GM10266 (cell line): Measurements from ENCODE around the gene USP46.

Experiments
- DNase-seq: peaks from one replicate; pipeline ENCODE4 v3.0.0; 2012; ENCODE audit errors: extremely low spot score
- TF ChIP-seq, protein P1 (sequence below): IDR thresholded peaks from 2 replicates; pipeline ENCODE4 v1.5.1; 2012; ENCODE audit warnings: mild to moderate bottlenecking, low read depth; ENCODE audit not compliant: control insufficient read depth, insufficient read depth; ENCODE audit errors: missing control alignments

USP46 gene

DNA sequence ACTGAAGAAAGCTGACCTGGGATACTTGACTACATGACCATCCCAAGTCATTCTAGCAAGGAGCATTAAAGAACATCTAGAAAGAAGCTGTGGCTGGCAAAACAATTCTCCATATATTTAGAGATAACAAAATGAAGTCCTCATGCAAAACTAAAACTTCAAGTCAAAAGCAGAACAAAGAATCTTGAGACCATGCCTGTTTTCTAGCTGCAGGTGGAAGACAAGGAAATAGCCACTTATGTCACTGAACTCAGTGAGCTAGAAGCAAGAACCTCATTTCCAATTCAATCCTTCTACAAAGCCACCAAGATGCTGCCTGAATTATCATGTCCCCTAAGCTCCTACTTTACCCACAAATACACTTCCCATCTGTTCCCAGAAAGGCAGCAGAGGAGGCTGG, 13.8 kb downstream of the USP46 start:
- no peak for DNase-seq
- TF ChIP-seq, protein P1, sequence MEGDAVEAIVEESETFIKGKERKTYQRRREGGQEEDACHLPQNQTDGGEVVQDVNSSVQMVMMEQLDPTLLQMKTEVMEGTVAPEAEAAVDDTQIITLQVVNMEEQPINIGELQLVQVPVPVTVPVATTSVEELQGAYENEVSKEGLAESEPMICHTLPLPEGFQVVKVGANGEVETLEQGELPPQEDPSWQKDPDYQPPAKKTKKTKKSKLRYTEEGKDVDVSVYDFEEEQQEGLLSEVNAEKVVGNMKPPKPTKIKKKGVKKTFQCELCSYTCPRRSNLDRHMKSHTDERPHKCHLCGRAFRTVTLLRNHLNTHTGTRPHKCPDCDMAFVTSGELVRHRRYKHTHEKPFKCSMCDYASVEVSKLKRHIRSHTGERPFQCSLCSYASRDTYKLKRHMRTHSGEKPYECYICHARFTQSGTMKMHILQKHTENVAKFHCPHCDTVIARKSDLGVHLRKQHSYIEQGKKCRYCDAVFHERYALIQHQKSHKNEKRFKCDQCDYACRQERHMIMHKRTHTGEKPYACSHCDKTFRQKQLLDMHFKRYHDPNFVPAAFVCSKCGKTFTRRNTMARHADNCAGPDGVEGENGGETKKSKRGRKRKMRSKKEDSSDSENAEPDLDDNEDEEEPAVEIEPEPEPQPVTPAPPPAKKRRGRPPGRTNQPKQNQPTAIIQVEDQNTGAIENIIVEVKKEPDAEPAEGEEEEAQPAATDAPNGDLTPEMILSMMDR, result no peak

DNA sequence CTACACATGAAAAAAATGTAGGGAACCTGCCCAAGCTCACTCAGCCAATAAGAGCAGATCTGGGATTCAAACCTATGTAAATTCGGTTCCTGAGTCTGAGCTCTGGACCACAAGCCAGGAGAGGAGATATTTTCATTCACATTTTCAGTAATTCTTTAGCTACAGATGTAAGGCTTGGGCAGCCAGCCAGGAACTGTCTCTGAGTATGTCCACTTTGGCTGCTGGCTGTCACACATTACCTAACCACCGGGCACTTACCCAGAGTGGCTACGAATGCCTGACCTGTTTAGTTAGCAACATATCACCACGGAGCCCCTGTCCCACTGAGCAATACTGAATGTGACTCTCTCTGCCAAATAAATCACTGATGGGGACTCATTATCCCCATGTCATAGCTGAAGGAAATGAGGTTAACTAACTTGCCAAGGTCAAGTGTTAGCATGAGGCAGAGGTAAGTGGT, 15.3 kb downstream of the USP46 start:
- DNase-seq, result no peak
- TF ChIP-seq, protein P1, result no peak

DNA sequence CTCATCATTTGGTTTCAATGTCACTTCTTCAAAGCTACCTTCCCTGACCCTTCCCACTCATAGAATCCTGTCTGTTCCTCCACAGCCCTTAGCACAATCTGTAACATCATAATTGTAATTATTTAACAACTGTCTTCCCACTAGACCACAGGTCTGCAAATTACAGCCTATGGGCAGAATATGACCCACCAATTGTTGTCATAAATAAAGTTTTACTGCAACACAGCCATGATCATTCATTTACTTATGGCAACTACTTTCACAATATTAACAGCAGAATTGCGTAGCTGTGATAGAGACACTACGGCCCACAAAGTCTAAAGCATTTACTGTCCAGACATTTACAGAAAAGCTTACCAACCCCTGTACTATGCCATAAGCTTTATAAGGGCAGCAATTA, 15.9 kb downstream of the USP46 start:
- DNase-seq, result no peak
- TF ChIP-seq, protein P1, result no peak

DNA sequence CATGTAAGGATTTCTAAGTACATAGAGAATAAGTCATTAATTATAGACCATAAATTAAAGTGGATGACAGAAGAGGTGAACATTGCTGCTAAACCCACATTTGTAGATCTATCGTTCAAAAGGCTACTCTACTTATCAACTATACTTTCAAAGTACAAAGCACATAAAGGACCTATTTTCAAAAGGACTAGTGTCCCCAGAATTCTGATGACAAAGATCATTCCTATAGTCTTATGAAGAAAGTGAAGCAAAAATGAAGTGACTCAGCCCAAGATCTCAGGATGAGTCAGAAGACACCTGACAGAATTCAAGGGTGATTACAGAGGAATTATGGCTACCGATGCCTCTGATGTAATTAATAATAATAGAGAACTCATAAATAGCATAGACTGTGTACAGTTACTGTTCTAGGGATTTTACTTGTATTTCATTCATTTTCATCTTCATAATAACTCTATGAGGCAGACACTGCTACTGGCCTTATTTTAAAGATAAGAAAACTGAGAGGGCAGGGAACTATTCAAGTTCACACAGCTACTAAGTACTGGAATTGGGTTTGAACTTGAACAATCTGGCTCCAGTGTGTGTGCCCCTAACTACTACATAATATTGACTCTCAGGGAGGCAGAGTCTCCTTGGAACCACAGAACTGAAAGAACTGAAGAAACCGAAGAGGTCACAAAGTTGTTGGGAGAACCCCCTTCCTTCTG, 17.1 kb downstream of the USP46 start:
- TF ChIP-seq, protein P1, result no peak
- DNase-seq, result peak; percentile 44

DNA sequence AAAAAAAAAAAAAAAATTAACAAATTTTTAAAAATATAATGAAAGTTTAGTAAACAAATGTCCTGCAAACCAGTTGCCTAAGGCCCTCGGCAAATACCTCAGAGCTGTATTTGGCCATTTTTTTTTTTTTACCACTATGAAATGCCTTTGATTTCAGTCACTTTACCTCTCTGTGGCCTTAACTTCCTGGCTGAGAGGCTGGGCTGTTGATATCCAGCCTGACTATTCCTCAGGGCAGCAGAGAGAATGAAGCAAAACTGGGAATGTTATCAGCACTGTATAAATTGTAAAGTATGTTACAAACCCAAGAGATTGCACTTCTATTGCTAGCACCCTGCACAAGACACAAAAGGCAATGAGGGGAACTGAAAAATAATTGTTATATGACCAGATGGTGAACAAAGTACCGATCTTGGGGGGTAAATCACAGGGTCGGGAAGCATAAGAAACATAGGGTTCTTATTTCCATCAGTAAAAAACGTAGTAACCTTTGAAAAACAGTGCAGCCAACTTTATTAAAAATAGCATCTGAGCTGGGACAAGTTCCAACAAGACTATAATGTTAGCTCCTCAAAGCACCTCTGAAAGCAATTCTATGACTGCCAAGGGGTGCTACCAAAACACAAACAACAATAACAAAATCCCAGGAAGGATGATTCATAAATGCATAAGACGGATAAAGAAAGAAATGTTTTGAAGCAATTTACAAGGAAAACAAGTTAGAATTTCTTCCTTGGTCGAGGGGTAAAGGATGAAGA, 18.1 kb downstream of the USP46 start:
- TF ChIP-seq, protein P1, result no peak
- DNase-seq, result no peak

DNA sequence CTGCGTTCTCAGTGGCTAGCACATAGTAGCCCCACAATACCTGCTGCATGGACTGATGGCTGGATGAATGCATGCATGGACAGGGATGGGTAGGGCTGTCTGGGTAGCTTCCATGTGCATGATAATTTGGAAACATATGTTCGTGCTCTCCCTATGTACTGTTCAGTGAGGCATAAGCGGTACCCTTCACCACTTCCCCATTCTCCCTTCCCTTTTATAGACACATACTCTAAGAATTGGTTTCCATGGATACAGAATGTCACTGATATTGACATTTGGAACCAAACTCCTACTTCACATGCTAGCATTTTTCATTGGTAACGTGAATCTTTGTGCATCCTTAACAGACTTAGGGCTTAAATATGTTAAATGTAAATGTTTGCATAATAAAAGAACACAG, 20.4 kb downstream of the USP46 start:
- TF ChIP-seq, protein P1, result no peak
- DNase-seq, result no peak

DNA sequence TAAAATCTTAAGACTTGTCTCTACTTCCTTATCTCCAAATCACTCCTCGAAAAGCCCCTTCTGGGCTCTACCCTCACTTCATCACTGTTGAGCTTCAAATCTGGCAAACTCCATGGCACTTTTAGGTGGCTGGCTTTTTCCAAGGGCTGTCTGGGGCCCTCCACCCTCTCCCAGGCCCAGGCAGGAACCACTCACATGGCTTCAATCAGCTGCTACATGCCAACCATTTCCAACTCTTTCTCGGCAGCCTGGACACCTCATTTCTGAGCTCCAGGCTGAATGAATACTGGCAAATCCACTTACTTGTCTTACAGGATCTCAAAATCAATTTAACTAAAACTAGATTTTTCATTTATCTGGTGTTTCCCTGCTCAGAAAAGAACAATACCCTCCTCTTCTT, 22.0 kb downstream of the USP46 start:
- TF ChIP-seq, protein P1, result no peak
- DNase-seq, result no peak
